Smooth muscle cell of the brain vasculature (primary cell): Measurements from ENCODE around the gene HYAL1.

Experiments used
- DNase-seq: peaks from one replicate; pipeline ENCODE4 v3.0.0-alpha.2; 2012; ENCODE audit warnings: low read depth, low spot score

The HYAL1 gene

DNA sequence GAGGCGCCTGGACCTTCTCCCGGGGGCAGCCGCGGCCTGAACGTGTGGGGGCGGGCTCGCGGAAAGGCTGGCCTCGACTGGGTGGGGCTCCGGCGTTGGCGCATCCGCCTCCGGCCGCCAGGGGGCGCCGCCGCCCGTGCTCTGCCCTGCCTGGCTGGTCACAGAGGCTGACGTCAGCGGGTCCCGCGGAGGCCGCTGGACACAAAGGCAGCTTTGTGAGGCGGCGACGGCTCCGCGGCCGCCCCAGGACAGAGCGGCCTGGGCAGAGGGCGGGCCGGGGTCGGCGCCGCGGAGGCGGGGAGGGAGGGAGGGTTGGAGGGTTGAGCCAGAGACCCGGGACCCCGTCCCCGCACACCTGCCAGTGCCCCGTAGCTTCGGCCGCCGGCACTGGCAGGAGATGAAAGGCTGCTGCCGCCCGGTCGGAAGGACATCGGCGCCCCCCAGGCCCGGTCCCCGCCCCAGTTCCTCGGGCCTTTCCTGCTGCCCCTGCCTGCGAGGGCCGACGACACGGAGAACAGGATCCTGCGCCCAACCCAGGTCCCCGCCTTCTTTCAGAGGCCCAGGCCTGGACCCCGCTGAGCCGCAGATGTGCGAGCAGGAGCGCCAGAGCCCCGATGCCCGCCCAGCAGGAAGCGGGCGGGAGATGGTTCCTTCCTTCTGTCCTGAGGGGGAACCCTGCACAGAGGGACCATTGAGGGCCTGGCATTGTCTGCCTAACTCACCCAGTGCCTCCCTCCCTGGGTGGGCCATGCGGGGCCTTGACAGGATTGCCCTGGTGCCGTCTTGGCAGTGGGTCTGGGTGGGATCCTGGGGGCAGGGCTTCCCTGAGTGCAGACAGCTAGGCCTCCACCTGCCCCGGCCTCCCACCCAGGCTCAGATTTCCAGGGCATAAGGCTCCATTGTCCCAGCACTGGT lies 43.1 kb downstream of the HYAL1 start:
- DNase-seq: no peak

DNA sequence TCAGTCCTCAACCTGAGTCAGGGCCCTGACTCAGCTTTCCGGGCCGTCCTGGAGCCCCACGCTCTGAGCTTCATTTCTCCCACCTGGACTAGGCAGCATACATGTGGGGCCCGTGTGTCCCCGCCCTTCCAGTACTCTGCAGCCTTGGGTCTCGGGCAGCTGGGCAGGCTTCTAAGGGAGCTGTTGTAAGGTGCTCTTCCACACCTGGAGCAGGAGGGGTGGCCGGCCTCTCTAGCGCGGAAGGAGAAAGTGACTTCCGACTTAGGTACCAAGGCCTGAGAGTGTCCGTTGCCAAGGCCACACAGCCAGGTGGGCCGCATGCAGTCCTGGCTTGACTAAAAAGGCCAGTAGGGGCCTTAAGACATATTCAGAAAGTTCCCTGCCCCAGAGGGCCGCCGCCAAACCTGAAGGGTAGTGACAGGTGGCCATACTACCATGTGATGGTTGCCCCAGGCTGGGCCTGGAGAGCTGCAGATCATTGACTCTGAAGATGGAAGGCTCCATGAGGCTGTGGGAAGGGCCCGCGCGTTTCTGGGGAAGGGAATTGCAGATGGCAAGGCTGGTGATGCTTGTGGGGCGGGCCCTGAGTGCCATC lies 43.8 kb downstream of the HYAL1 start:
- DNase-seq: no peak

DNA sequence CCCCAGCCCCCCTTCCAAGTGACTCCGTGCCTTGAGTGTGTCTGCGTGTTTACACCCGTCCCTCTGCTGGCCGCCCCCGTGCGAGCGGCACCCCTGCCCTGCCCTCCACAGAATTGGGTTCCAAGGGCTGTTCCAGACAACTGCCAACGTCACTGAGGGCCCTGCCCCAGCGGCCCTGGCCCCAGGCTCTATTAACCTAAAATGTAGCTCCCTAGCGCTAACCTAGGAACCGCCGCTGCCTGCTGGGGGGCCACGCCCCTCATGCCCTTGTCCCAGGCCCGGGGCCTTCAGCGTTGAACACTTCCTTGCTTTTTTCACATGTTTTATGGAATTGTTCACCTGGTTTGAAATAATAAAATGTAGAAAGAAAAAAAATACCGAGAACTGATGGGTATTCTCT lies 44.4 kb downstream of the HYAL1 start:
- no peak for DNase-seq

DNA sequence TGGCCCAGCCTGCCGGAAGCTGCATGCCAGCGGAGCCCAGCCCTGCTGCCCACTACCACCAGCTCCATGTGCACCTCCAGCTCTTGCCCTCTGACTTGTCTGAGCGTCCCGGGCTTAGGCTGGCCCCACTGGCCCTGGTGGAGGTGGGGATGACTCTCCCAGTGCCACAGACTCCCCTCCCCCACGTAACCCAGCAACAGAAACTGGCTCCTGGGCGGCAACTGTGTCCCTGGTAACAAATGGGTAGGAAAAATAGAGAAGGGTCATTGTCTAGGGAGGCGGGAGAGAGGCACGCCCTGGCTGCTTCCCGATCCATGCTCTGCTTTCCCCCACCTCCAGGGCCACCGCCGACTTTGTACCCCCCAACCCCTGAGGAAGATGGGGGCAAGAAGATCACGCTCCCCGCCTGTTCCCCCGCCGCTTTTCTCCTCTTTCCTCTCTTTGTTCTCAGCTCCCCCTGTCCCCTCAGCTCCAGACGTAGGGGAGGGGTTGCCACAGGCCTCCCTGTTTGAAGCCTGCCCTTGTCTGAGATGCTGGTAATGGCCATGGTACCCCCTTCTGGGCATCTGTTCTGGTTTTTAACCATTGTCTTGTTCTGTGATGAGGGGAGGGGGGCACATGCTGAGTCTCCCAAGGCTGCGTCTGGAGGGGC lies 45.2 kb downstream of the HYAL1 start:
- no peak for DNase-seq

DNA sequence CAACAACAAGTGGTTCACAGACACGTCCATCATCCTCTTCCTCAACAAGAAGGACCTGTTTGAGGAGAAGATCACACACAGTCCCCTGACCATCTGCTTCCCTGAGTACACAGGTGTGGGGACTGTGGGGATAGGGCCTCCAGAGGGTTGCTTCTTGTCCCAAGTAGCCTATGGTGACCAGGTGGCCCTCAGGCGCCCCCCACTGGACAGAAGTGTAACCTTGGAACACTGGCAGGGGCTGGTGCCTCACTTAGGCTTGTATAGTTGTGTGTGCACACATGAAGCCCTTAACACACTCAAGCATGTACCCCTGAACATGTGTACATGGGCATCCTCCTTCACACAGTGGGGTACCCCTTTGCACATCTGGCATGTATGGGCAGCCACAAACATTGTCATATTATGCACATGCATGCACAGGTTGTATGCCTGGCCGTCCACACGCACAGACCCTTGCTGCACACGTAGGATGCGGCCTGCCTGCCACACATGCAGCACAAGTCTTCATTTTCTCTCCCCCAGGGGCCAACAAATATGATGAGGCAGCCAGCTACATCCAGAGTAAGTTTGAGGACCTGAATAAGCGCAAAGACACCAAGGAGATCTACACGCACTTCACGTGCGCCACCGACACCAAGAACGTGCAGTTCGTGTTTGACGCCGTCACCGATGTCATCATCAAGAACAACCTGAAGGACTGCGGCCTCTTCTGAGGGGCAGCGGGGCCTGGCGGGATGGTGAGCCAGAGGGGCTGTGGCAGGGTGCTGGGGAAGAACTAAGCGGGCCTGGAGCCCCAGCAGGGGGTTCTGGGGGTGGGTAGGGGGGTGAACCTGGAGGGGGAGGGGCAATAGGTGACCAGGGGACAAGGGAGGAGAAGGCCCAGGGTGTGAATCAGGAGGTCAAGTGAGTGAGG lies 46.1 kb downstream of the HYAL1 start:
- no peak for DNase-seq

DNA sequence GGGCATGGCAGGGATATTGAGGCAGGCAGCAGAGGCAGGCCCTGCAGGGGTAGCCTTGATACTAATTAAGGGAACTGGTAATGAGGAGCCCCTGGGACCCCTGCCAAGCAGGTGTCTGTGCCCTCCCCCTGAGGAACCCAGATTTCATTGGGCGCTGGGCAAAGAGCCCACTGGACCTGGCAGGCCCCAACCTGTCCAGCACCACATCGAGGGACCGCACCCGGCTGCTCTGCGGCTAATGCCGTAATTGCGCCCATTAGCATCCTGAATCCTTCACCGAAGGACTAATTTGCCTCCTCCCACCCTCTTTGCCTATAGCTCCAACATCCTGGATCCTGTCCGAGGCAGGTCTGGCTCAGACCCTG lies 48.1 kb downstream of the HYAL1 start:
- no peak for DNase-seq

DNA sequence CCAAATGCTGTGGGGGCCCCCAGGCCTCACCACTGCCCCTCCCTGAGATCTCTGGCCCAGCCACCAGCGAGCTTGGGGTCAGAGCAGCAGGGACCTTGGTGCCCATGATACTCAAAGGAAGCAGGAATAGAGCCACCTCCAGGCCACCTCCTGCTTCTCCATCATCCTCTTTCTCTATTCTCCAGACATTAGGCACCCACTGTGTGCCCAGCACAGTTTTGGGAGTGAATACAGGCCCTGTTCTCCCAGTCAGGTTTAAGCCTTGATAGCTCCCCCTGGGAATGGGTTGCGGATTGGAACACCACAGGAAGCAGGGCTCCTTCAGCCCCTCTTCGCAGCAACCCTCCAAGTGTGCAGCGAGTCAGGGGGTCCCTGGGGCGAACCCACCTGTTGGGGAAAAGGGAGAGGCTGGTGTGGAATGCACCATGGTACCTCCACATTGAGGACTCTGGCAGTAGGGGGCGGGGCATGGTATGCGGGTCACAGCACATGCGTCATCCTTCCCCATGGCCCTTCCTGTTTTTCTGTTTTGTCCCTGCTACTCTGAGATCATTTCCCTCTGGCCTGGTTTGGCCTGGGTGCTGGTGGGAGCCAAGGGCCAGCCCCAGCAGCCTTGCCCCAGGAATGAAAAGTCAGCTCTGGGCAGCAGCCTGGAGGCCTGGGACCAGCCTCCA lies 48.7 kb downstream of the HYAL1 start:
- DNase-seq: no peak

DNA sequence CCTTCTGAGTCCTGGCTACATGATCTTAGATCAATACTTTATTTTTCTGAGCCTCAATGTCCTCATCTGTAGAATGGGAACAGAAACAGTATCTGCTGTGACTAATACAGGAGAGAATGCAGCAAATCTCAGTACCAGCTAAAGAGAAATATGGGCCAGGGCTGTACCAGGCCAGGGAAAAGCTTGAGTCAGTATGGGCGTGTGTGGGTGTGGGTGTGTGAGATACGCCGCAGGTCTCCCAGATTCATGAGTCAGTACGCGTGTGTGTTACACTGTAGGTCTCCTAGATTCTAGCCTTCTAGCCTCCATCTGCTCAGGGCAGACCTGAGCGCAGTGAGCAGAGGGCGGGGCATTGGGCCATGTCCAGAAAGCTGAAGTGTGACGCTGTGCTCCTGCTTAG lies 52.2 kb downstream of the HYAL1 start:
- DNase-seq: no peak

DNA sequence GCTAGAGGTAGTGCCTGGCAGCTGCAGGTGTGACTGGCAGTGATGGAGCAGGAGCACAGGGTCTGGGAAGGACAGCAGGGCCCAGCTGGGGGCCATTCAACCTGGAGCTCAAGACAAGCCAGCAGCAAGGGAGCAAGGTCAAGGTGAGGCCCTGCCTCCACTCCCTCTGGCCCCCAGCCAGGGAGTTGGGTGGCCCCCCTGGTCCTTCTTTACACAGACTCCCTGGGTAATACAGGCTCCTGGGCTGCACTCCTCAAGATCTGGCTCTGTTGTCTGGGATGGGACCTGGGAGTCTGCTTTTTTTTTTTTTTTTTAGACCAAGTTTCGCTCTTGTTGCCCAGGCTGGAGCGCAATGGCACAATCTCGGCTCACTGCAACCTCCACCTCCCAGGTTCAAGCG lies 52.9 kb downstream of the HYAL1 start:
- no peak for DNase-seq
